Measurements from ENCODE around the gene ZNF772. TPM values are rescaled to one million over a fixed set of nuclear protein-coding genes. Genes with fewer than 3 reads are reported as not detected.

Gene ZNF772
- total and polyA plus RNA-seq, 2 of the 8 experiments (the other 6 are each of a cell fraction or from before 2014, with no cell fraction given): 4.0 to 15.2 TPM

DNA sequence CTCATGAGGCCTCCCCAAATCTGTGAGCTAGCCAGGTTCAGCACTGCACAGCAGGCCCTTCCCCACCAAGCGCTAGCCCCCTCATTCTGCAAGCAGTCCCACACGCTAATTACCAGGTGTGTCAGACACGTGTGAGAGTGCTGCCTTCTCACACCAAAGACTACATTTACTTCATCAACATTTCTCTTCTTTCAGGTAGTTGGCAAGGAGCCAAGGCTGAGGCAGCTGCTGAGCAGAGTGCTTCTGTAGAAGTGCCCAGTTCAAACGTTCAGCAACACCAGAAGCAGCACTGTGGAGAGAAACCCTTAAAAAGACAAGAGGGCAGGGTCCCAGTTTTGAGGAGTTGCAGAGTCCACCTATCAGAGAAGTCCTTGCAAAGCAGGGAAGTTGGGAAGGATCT lies 28.8 kb upstream of the ZNF772 start:
- Histone ChIP-seq H4K5ac (ENCODE audit: insufficient read length, low read depth, low read length) (no peak overlapping the region), H3K9ac (replicated peaks in 1 of 4; ENCODE audit: extremely low read depth in 1 of 4, low read depth in 3 of 4, low read length in 3 of 4) (no peak overlapping the region), H2BK15ac (ENCODE audit: low read length) (no peak overlapping the region), H2BK5ac (ENCODE audit: low read depth, low read length) (no peak overlapping the region), H2BK120ac (replicated peaks; ENCODE audit: low read depth, low read length) (no peak overlapping the region), H2BK20ac (ENCODE audit: low read length) (no peak overlapping the region), H3K79me1 (ENCODE audit: low read depth, low read length) (peaks cover 2% of the 10 kb centered on the region; the same call in 1 of the 2 replicates), H3K79me2 (ENCODE audit: control insufficient read depth in 1 of 2, insufficient read depth in 2 of 2, low read length in 2 of 2) (peaks cover 3 to 16% of the 10 kb centered on the region in 2 experiments; a peak in 3 of 4 replicates), H3K18ac (ENCODE audit: extremely low read depth, low read length) (no peak overlapping the region), H4K20me1 (replicated peaks in 1 of 2; ENCODE audit: control insufficient read depth in 1 of 2, insufficient read depth in 2 of 2, low read length in 2 of 2) (no peaks in the 10 kb centered on the region), H3K27ac (ENCODE audit: low read depth, low read length) (no peak overlapping the region), H3K4me1 (replicated peaks in 1 of 4; ENCODE audit: control insufficient read depth in 3 of 4, insufficient read depth in 4 of 4, low read length in 3 of 4) (no peaks in the 10 kb centered on the region), H3K4me3 (ENCODE audit: extremely low read depth in 1 of 4, insufficient read depth in 2 of 4, low read depth in 3 of 4, low read length in 4 of 4) (no peak overlapping the region), H3K4ac (replicated peaks; ENCODE audit: insufficient read length, low read depth, low read length) (no peak overlapping the region), H3K9me3 (ENCODE audit: insufficient read depth in 2 of 2, low read depth in 1 of 2, low read length in 1 of 2) (no peaks in the 10 kb centered on the region; a peak in 1 of 4 replicates), H3K27me3 (replicated peaks in 1 of 4; ENCODE audit: control insufficient read depth in 3 of 4, extremely low read depth in 1 of 4, insufficient read depth in 3 of 4, low read length in 3 of 4) (no peaks in the 10 kb centered on the region), H3K4me2 (ENCODE audit: insufficient read depth in 1 of 2, low read depth in 2 of 2, low read length in 2 of 2) (no peak overlapping the region), H3K23ac (ENCODE audit: insufficient read length) (no peak overlapping the region), H2BK12ac (ENCODE audit: low read depth, low read length) (no peak overlapping the region), H3K36me3 (ENCODE audit: control insufficient read depth in 2 of 4, insufficient read depth in 4 of 4, low read length in 3 of 4) (peaks cover 16 to 36% (median 24%) of the 10 kb centered on the region in 4 experiments; a peak in 7 of 8 replicates), H3K56ac (replicated peaks; ENCODE audit: insufficient read length, low read depth, low read length) (no peak overlapping the region), H4K91ac (replicated peaks; ENCODE audit: insufficient read length, low read length) (no peak overlapping the region), H2AK5ac (ENCODE audit: low read depth, low read length) (no peak overlapping the region), H3K14ac (ENCODE audit: insufficient read length) (no peak overlapping the region), H4K8ac (ENCODE audit: extremely low read depth, insufficient read depth, low read length) (no peak overlapping the region), H3K23me2 (ENCODE audit: low read depth, low read length) (no peaks in the 10 kb centered on the region), H2AFZ (ENCODE audit: low read length) (no peak overlapping the region)
- CTCF ChIA-PET (ENCODE audit: partially characterized antibody): no interaction called here
- TF ChIP-seq SIN3A (conservative IDR thresholded peaks at IDR 0.05 in 1 of 2, IDR thresholded peaks at IDR 0.05 in 1 of 2; ENCODE audit: low read depth in 1 of 2, low read length in 2 of 2) (no peak), MAFK (IDR thresholded peaks at IDR 0.05; ENCODE audit: low read depth, low read length) (no peak), GTF2F1 (IDR thresholded peaks at IDR 0.05; ENCODE audit: borderline replicate concordance, low read depth, low read length) (no peak), CHD2 (IDR thresholded peaks at IDR 0.05; ENCODE audit: low read length) (no peak), POLR2A (IDR thresholded peaks at IDR 0.05; ENCODE audit: control extremely low read depth in 1 of 2, low read depth in 2 of 2, low read length in 2 of 2) (no peak), CEBPB (IDR thresholded peaks at IDR 0.05; ENCODE audit: low read depth, low read length) (no peak), POU5F1 (IDR thresholded peaks at IDR 0.05; ENCODE audit: low read depth, low read length) (no peak), SAP30 (IDR thresholded peaks at IDR 0.05; ENCODE audit: insufficient read depth, insufficient replicate concordance, low read length) (no peak), TCF12 (IDR thresholded peaks at IDR 0.05; ENCODE audit: low read depth, low read length) (no peak), RBBP5 (IDR thresholded peaks at IDR 0.05; ENCODE audit: borderline replicate concordance, low read depth, low read length) (no peak)
- 89% methylated on average over 4 of the region's 4 CpGs; no CpG with 5 or more reads in 1 of the 2 experiments for WGBS, 2 experiments (ENCODE audit: extremely low coverage in 1 of 2, insufficient coverage in 1 of 2, insufficient read length in 1 of 2, insufficient replicate concordance in 2 of 2, low coverage in 1 of 2, low lambda C conversion rate in 2 of 2, missing lambda C conversion rate in 1 of 2)
- FAIRE-seq (no peak), DNase-seq (ENCODE audit: low read depth in 1 of 2, low spot score in 2 of 2) (no peak)
- POLR2A ChIA-PET (ENCODE audit: partially characterized antibody): no interaction called here

All from H1 (cell line).